ENCODE data around the gene KRT36. TPM values are rescaled to one million over a fixed set of nuclear protein-coding genes. Genes with fewer than 3 reads are reported as not detected.

Gene KRT36
- total and polyA plus RNA-seq, 10 donors = 0.20 to 2.7 (median 0.36) TPM; not detected in 1

DNA sequence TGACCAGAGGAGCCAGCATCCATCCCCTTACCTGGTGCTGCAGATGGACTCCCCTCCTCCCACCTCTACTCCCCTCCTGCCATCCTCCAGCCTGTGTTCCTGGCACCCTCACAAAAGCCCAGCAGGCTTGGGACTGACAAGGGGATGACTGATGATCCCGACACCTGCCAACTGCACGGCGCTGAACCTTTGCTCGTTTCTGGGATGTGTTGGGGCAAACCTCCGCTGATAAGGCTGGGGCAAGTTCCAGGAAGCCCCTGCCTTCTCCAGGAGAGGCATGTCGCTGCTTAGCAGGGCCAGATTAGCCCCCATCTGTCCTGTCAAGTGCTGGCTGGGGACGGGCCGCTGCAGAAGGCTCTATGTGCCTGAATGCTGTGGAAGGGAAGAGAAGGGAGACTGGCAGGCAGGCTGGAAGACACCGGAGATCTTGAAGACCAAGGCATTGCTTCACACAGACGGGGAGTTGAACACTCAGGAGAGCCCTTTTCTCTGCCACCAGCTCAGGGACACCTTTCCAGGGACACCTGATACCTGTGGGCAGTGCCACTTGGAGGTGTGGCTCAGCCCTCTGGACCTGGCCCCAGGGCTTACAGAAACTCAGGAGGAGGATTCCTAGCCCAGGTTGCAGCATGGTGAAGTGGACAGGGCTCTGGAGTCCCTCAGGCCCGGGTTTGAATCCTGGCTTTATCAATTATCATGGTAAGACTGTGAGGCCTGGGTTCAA, 30.0 kb upstream of the KRT36 start:
- Histone ChIP-seq H3K27me3 (replicated peaks in 1 of 7) (peaks cover 0 to 59% (median 0%) of the 10 kb centered on the region in 7 donors), H3K27ac (no peak overlapping the region), H3K4me1 (peaks cover 0 to 7% (median 0%) of the 10 kb centered on the region in 6 donors), H3K4me3 (no peak overlapping the region), H3K36me3 (no peaks in the 10 kb centered on the region), H3K9me3 (no peaks in the 10 kb centered on the region)
- WGBS, 5 donors = 60 to 74% (median 65%) methylated on average over 8 to 11 of the region's 11 CpGs
- TF ChIP-seq POLR2AphosphoS5 (IDR thresholded peaks at IDR 0.05) = no peak
- intact Hi-C loops (cut with DNase I; ENCODE audit: low total_unique reads) = no loop called here
- no peak for DNase-seq

DNA sequence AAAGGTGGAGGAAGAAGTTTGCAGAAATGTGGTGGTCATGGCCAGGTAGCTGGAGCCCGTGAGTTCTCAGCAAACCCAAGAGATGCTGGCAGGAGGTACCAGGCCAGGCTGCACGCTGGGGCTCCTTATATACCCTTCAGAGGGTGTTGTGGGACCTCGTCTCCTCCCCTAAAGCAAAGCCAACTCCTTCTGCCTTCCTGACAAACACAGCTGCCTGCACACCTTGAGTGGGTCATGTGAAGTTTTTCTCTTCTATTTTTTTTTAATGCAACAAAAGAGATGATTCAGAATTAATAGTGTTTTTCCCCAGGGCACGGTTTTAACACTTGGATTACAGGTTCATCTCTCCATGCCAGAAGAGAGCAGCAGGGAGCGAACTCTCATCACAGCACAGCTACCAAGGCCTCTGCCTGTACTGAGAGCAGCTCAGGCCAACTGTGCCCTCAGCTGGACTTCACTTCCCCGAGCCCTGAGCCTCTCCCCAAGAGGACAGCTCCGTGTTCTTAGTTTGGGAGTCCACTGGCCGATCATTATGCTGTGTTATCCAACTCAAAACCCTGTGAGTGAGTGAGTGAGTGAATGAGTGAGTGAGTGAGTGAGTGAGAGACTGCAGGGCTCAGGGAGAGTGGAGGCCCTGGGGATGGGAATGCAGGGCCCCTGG, 29.2 kb upstream of the KRT36 start, which contains the start of gene KRT15:
TSS of gene KRT15 (minus strand) at position 102 of the 661 bp plus-strand sequence. CDS start at position 39, 63 bp downstream.
- Histone ChIP-seq H3K4me3 (no peak within 1 kb of the TSS), H3K27me3 (replicated peaks in 1 of 7) (peaks cover 0 to 57% (median 0%) of the 10 kb centered on the region in 7 donors), H3K36me3 (no peaks in the 10 kb centered on the region), H3K4me1 (peaks cover 0 to 7% (median 0%) of the 10 kb centered on the region in 6 donors), H3K9me3 (no peaks in the 10 kb centered on the region), H3K27ac (no peak within 1 kb of the TSS)
- WGBS, 5 donors = 70 to 82% (median 79%) methylated on average over 8 of the region's 8 CpGs
- intact Hi-C loops (cut with DNase I; ENCODE audit: low total_unique reads) = no loop called here
- TF ChIP-seq CTCF (IDR thresholded peaks at IDR 0.05 in 8 of 11, conservative IDR thresholded peaks at IDR 0.05 in 3 of 11) = no peak
- no peak for TF ChIP-seq POLR2AphosphoS5 (IDR thresholded peaks at IDR 0.05)
- no peak for TF ChIP-seq POLR2A (IDR thresholded peaks at IDR 0.05)
- no peak for DNase-seq

- no peak overlapping the region for H3K4me3 ChIP-seq
- intact Hi-C loops (cut with DNase I; ENCODE audit: low total_unique reads) = no loop called here
- H3K36me3 ChIP-seq = no peaks in the 10 kb centered on the region
- TF ChIP-seq POLR2A (IDR thresholded peaks at IDR 0.05) (no peak), CTCF (IDR thresholded peaks at IDR 0.05 in 8 of 11, conservative IDR thresholded peaks at IDR 0.05 in 3 of 11) (no peak), POLR2AphosphoS5 (IDR thresholded peaks at IDR 0.05) (no peak)
- H3K27me3 ChIP-seq (replicated peaks in 1 of 7) = peaks cover 0 to 55% (median 0%) of the 10 kb centered on the region in 7 donors
- WGBS, 5 donors = 86 to 97% (median 92%) methylated on average over 3 of the region's 3 CpGs
- no peak overlapping the region for H3K27ac ChIP-seq
- no peaks in the 10 kb centered on the region for H3K9me3 ChIP-seq
- H3K4me1 ChIP-seq = peaks cover 0 to 7% (median 0%) of the 10 kb centered on the region in 6 donors
- DNase-seq = no peak
Measured at GRCh38 chr17:41518031-41518430, 28.3 kb upstream of the KRT36 start.

- Histone ChIP-seq H3K4me1 (peaks cover 0 to 13% (median 4%) of the 10 kb centered on the region in 6 donors), H3K27me3 (replicated peaks in 1 of 7) (peaks cover 0 to 43% (median 0%) of the 10 kb centered on the region in 7 donors), H3K9me3 (no peaks in the 10 kb centered on the region), H3K36me3 (no peaks in the 10 kb centered on the region), H3K27ac (no peak overlapping the region), H3K4me3 (no peak overlapping the region)
- DNase-seq = no peak
- intact Hi-C loops (cut with DNase I; ENCODE audit: low total_unique reads) = no loop called here
- WGBS, 5 donors = 81 to 96% (median 87%) methylated on average over 14 of the region's 14 CpGs
- TF ChIP-seq POLR2AphosphoS5 (IDR thresholded peaks at IDR 0.05) (no peak), CTCF (IDR thresholded peaks at IDR 0.05 in 8 of 11, conservative IDR thresholded peaks at IDR 0.05 in 3 of 11) (no peak), POLR2A (IDR thresholded peaks at IDR 0.05) (no peak)
Measured at GRCh38 chr17:41516830-41517283, 27.1 kb upstream of the KRT36 start.

All from spleen (tissue), 11 donors.